Measurements from ENCODE around the gene CDH20.
"Not testable (repeated sequence)": the region's sequence is repeated elsewhere in the genome, so short reads cannot be mapped to it uniquely, and the experiment has no call there.

Gene CDH20

GRCh38 chr18:61352059-61352458, 18.8 kb downstream of the CDH20 start:
- H3K36me3 ChIP-seq (ENCODE audit: control insufficient read depth, insufficient read depth, low read length) = no peaks in the 10 kb centered on the region
- H3K4me1 ChIP-seq (ENCODE audit: control insufficient read depth, insufficient read depth, low read length) = no peaks in the 10 kb centered on the region
- H3K27me3 ChIP-seq (ENCODE audit: control insufficient read depth, insufficient read depth, low read length) = no peaks in the 10 kb centered on the region
- H3K9me3 ChIP-seq (ENCODE audit: control insufficient read depth, insufficient read depth, low read length) = no peaks in the 10 kb centered on the region
- no peak overlapping the region for H3K9ac ChIP-seq (ENCODE audit: low read depth, low read length)
- no peak overlapping the region for H3K4me3 ChIP-seq (ENCODE audit: low read depth, low read length)

- Histone ChIP-seq H3K36me3 (ENCODE audit: control insufficient read depth, insufficient read depth, low read length) (no peaks in the 10 kb centered on the region), H3K9me3 (ENCODE audit: control insufficient read depth, insufficient read depth, low read length) (no peaks in the 10 kb centered on the region), H3K4me1 (ENCODE audit: control insufficient read depth, insufficient read depth, low read length) (no peaks in the 10 kb centered on the region), H3K27me3 (ENCODE audit: control insufficient read depth, insufficient read depth, low read length) (no peaks in the 10 kb centered on the region), H3K9ac (ENCODE audit: low read depth, low read length) (no peak overlapping the region), H3K4me3 (ENCODE audit: low read depth, low read length) (no peak overlapping the region)
Observed at GRCh38 chr18:61352611-61353010, 19.4 kb downstream of the CDH20 start.

- Histone ChIP-seq H3K36me3 (ENCODE audit: control insufficient read depth, insufficient read depth, low read length) (no peaks in the 10 kb centered on the region), H3K9ac (ENCODE audit: low read depth, low read length) (no peak overlapping the region), H3K4me1 (ENCODE audit: control insufficient read depth, insufficient read depth, low read length) (no peaks in the 10 kb centered on the region), H3K9me3 (ENCODE audit: control insufficient read depth, insufficient read depth, low read length) (no peaks in the 10 kb centered on the region), H3K27me3 (ENCODE audit: control insufficient read depth, insufficient read depth, low read length) (no peaks in the 10 kb centered on the region), H3K4me3 (ENCODE audit: low read depth, low read length) (no peak overlapping the region)
Observed at GRCh38 chr18:61360404-61361383, 27.5 kb downstream of the CDH20 start.

- H3K27me3 ChIP-seq (ENCODE audit: control insufficient read depth, insufficient read depth, low read length) = no peaks in the 10 kb centered on the region
- H3K9ac ChIP-seq (ENCODE audit: low read depth, low read length) = no peak overlapping the region
- H3K4me1 ChIP-seq (ENCODE audit: control insufficient read depth, insufficient read depth, low read length) = no peaks in the 10 kb centered on the region
- no peaks in the 10 kb centered on the region for H3K9me3 ChIP-seq (ENCODE audit: control insufficient read depth, insufficient read depth, low read length)
- H3K36me3 ChIP-seq (ENCODE audit: control insufficient read depth, insufficient read depth, low read length) = no peaks in the 10 kb centered on the region
- no peak overlapping the region for H3K4me3 ChIP-seq (ENCODE audit: low read depth, low read length)
Observed at GRCh38 chr18:61362511-61362910, 29.3 kb downstream of the CDH20 start.

- H3K4me3 ChIP-seq (ENCODE audit: low read depth, low read length) = no peak overlapping the region
- no peaks in the 10 kb centered on the region for H3K4me1 ChIP-seq (ENCODE audit: control insufficient read depth, insufficient read depth, low read length)
- no peaks in the 10 kb centered on the region for H3K36me3 ChIP-seq (ENCODE audit: control insufficient read depth, insufficient read depth, low read length)
- H3K27me3 ChIP-seq (ENCODE audit: control insufficient read depth, insufficient read depth, low read length) = no peaks in the 10 kb centered on the region
- no peak overlapping the region for H3K9ac ChIP-seq (ENCODE audit: low read depth, low read length)
- no peaks in the 10 kb centered on the region for H3K9me3 ChIP-seq (ENCODE audit: control insufficient read depth, insufficient read depth, low read length)
Observed at GRCh38 chr18:61364953-61365352, 31.7 kb downstream of the CDH20 start.

GRCh38 chr18:61368001-61368400, 34.8 kb downstream of the CDH20 start:
- no peaks in the 10 kb centered on the region for H3K9me3 ChIP-seq (ENCODE audit: control insufficient read depth, insufficient read depth, low read length)
- no peaks in the 10 kb centered on the region for H3K27me3 ChIP-seq (ENCODE audit: control insufficient read depth, insufficient read depth, low read length)
- H3K9ac ChIP-seq (ENCODE audit: low read depth, low read length) = no peak overlapping the region
- H3K36me3 ChIP-seq (ENCODE audit: control insufficient read depth, insufficient read depth, low read length) = no peaks in the 10 kb centered on the region
- H3K4me1 ChIP-seq (ENCODE audit: control insufficient read depth, insufficient read depth, low read length) = no peaks in the 10 kb centered on the region
- no peak overlapping the region for H3K4me3 ChIP-seq (ENCODE audit: low read depth, low read length)

GRCh38 chr18:61369671-61370070, 36.4 kb downstream of the CDH20 start:
- not testable (repeated sequence) for H3K9ac ChIP-seq (ENCODE audit: low read depth, low read length); H3K27me3 ChIP-seq (ENCODE audit: control insufficient read depth, insufficient read depth, low read length); H3K9me3 ChIP-seq (ENCODE audit: control insufficient read depth, insufficient read depth, low read length); H3K4me3 ChIP-seq (ENCODE audit: low read depth, low read length); H3K36me3 ChIP-seq (ENCODE audit: control insufficient read depth, insufficient read depth, low read length); H3K4me1 ChIP-seq (ENCODE audit: control insufficient read depth, insufficient read depth, low read length)

- H3K4me1 ChIP-seq (ENCODE audit: control insufficient read depth, insufficient read depth, low read length) = no peaks in the 10 kb centered on the region
- no peak overlapping the region for H3K9ac ChIP-seq (ENCODE audit: low read depth, low read length)
- no peaks in the 10 kb centered on the region for H3K27me3 ChIP-seq (ENCODE audit: control insufficient read depth, insufficient read depth, low read length)
- H3K4me3 ChIP-seq (ENCODE audit: low read depth, low read length) = no peak overlapping the region
- H3K36me3 ChIP-seq (ENCODE audit: control insufficient read depth, insufficient read depth, low read length) = no peaks in the 10 kb centered on the region
- no peaks in the 10 kb centered on the region for H3K9me3 ChIP-seq (ENCODE audit: control insufficient read depth, insufficient read depth, low read length)
Observed at GRCh38 chr18:61371111-61371510, 37.9 kb downstream of the CDH20 start.

- H3K9ac ChIP-seq (ENCODE audit: low read depth, low read length) = no peak overlapping the region
- no peaks in the 10 kb centered on the region for H3K4me1 ChIP-seq (ENCODE audit: control insufficient read depth, insufficient read depth, low read length)
- H3K36me3 ChIP-seq (ENCODE audit: control insufficient read depth, insufficient read depth, low read length) = no peaks in the 10 kb centered on the region
- no peak overlapping the region for H3K4me3 ChIP-seq (ENCODE audit: low read depth, low read length)
- no peaks in the 10 kb centered on the region for H3K27me3 ChIP-seq (ENCODE audit: control insufficient read depth, insufficient read depth, low read length)
- no peaks in the 10 kb centered on the region for H3K9me3 ChIP-seq (ENCODE audit: control insufficient read depth, insufficient read depth, low read length)
Observed at GRCh38 chr18:61379827-61380226, 46.6 kb downstream of the CDH20 start.

GRCh38 chr18:61388010-61388409, 54.8 kb downstream of the CDH20 start:
- no peak overlapping the region for H3K4me3 ChIP-seq (ENCODE audit: low read depth, low read length)
- no peaks in the 10 kb centered on the region for H3K4me1 ChIP-seq (ENCODE audit: control insufficient read depth, insufficient read depth, low read length)
- H3K9me3 ChIP-seq (ENCODE audit: control insufficient read depth, insufficient read depth, low read length) = no peaks in the 10 kb centered on the region
- no peaks in the 10 kb centered on the region for H3K36me3 ChIP-seq (ENCODE audit: control insufficient read depth, insufficient read depth, low read length)
- H3K9ac ChIP-seq (ENCODE audit: low read depth, low read length) = no peak overlapping the region
- no peaks in the 10 kb centered on the region for H3K27me3 ChIP-seq (ENCODE audit: control insufficient read depth, insufficient read depth, low read length)

- Histone ChIP-seq H3K9ac (ENCODE audit: low read depth, low read length) (no peak overlapping the region), H3K4me1 (ENCODE audit: control insufficient read depth, insufficient read depth, low read length) (no peaks in the 10 kb centered on the region), H3K27me3 (ENCODE audit: control insufficient read depth, insufficient read depth, low read length) (no peaks in the 10 kb centered on the region), H3K36me3 (ENCODE audit: control insufficient read depth, insufficient read depth, low read length) (no peaks in the 10 kb centered on the region), H3K9me3 (ENCODE audit: control insufficient read depth, insufficient read depth, low read length) (no peaks in the 10 kb centered on the region), H3K4me3 (ENCODE audit: low read depth, low read length) (no peak overlapping the region)
Observed at GRCh38 chr18:61394983-61395382, 61.8 kb downstream of the CDH20 start.

- Histone ChIP-seq H3K9me3 (ENCODE audit: control insufficient read depth, insufficient read depth, low read length) (no peaks in the 10 kb centered on the region), H3K4me1 (ENCODE audit: control insufficient read depth, insufficient read depth, low read length) (no peaks in the 10 kb centered on the region), H3K36me3 (ENCODE audit: control insufficient read depth, insufficient read depth, low read length) (no peaks in the 10 kb centered on the region), H3K27me3 (ENCODE audit: control insufficient read depth, insufficient read depth, low read length) (no peaks in the 10 kb centered on the region), H3K9ac (ENCODE audit: low read depth, low read length) (no peak overlapping the region), H3K4me3 (ENCODE audit: low read depth, low read length) (no peak overlapping the region)
Observed at GRCh38 chr18:61397222-61397621, 64.0 kb downstream of the CDH20 start.
